NCI-H2081 treated with DMSO at 0.1 percent for 48 hours (cell line): ENCODE data around the gene EIF1AX.
"Not testable (repeated sequence)": the region's sequence is repeated elsewhere in the genome, so short reads cannot be mapped to it uniquely, and the experiment has no call there.

Experiments used
- DNase-seq: peaks from one replicate; lab custom pipeline; 2025; lab: John Stamatoyannopoulos, UW

Gene EIF1AX

GRCh38 chrX:20127440-20127839 is 14.2 kb downstream of the EIF1AX start:
- not testable (repeated sequence) for DNase-seq

- DNase-seq = not testable (repeated sequence)
Measured at GRCh38 chrX:20126833-20127232, 14.8 kb downstream of the EIF1AX start.

- no peak for DNase-seq
Measured at GRCh38 chrX:20124964-20125363, 16.7 kb downstream of the EIF1AX start.

- DNase-seq = no peak
Measured at GRCh38 chrX:20118065-20118824, 23.4 kb downstream of the EIF1AX start.

GRCh38 chrX:20116577-20117240 is 24.9 kb downstream of the EIF1AX start, which contains the start of gene MAP7D2:
Gene MAP7D2, minus strand, starts transcription at chrX:20116907. Its CDS starts 28 bp downstream, at chrX:20116879.
- DNase-seq = no peak

- DNase-seq = no peak
Measured at GRCh38 chrX:20116087-20116576, 25.5 kb downstream of the EIF1AX start.

GRCh38 chrX:20112022-20112774 is 29.4 kb downstream of the EIF1AX start:
- no peak for DNase-seq

GRCh38 chrX:20111271-20111670 is 30.4 kb downstream of the EIF1AX start:
- DNase-seq = no peak

- no peak for DNase-seq
Measured at GRCh38 chrX:20101934-20102581, 39.6 kb downstream of the EIF1AX start.

- DNase-seq = no peak
Measured at GRCh38 chrX:20091499-20091898, 50.1 kb downstream of the EIF1AX start.

- DNase-seq = no peak
Measured at GRCh38 chrX:20089845-20090244, 51.8 kb downstream of the EIF1AX start.

- no peak for DNase-seq
Measured at GRCh38 chrX:20080277-20080676, 61.4 kb downstream of the EIF1AX start.
